GM23248 (cell line): ENCODE measurements around the gene SMYD1.

Source experiments
- EZH2 ChIP-seq: fragments of 200-600 bp; sonication (generic); IDR thresholded peaks from 2 replicates; pipeline ENCODE4 v1.6.1; 2018; ENCODE audit warnings: antibody characterized with exemption, mild to moderate bottlenecking; ENCODE audit not compliant: insufficient read depth, poor library complexity, severe bottlenecking
- EZH2phosphoT487 ChIP-seq: fragments of 200-600 bp; sonication (generic); IDR thresholded peaks from 2 replicates; pipeline ENCODE4 v1.6.1; 2018; ENCODE audit warnings: antibody characterized with exemption, moderate library complexity, mild to moderate bottlenecking, low read depth; ENCODE audit not compliant: insufficient read depth

DNA sequence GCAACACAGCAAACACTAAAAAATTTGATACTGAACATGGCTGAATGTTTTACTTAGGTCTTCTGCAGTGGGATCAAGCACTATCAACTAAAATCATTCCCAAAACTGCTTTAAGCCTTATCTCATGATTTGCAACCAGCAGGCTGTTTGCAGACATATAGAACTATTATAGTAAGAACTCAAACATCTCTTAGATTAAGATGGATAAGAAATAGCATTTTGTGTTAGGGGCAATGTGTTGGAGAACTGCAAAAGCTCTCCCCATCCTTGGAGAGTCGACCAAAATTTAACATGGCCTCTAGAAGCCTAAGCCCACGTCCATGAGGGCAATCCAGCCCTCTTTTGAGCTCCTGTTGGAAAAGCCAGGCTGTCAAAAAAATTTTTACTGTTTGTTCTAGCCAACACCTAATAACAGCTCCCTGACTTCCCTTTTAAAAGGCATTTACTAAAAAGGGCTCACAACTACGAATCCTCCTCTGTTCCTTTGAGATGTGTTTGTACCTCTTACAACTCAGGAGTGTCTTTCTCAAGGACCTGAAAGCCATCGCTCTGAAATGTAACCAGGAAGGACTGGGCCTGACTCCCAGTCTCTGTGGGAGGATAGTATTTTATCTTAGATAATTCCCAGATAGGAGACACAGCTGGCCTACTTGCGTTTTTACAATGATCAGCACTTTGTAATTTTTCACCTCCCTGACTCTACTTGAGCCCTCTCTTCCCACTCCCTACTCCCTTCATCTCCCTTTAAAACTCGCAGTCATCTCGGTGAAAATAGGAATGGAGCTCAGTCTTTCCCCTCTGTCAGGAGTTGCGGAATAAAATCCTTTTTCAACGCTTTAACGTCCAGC lies 13.5 kb upstream of the SMYD1 start:
- TF ChIP-seq EZH2, result no peak
- no peak for TF ChIP-seq EZH2phosphoT487
